GM13977 (cell line): Measurements from ENCODE around the gene PRMT7.

Experiments used
- DNase-seq: peaks from one replicate; pipeline ENCODE4 v3.0.0; 2012; ENCODE audit warnings: low spot score
- CTCF ChIP-seq: IDR thresholded peaks from 2 replicates; pipeline ENCODE4 v1.5.1; 2012; ENCODE audit warnings: mild to moderate bottlenecking, control low read depth; ENCODE audit not compliant: insufficient read depth; ENCODE audit errors: extremely low read depth, missing control alignments
- in situ Hi-C: fragments of 300-500 bp; cut with MboI; formaldehyde crosslinking; loops from one replicate; pipeline ENCODE4 v1.12.0; 2022; ENCODE audit warnings: low sequenced_read_pairs, low pct_unique_long_range_greater_than_20kb, mixed read lengths, inconsistent platforms; ENCODE audit not compliant: unreplicated experiment

The PRMT7 gene

GRCh38 chr16:68267612-68268405 is 43.0 kb upstream of the PRMT7 start:
- no peak for DNase-seq
- TF ChIP-seq CTCF: no peak
- in situ Hi-C loops: no loop called here

GRCh38 chr16:68269793-68270192 is 41.0 kb upstream of the PRMT7 start:
- in situ Hi-C loops: no loop called here
- no peak for TF ChIP-seq CTCF
- no peak for DNase-seq

GRCh38 chr16:68270353-68270752 is 40.5 kb upstream of the PRMT7 start:
- in situ Hi-C loops: no loop called here
- no peak for DNase-seq
- no peak for TF ChIP-seq CTCF

GRCh38 chr16:68272507-68273209 is 38.2 kb upstream of the PRMT7 start:
- in situ Hi-C loops: no loop called here
- DNase-seq: no peak

GRCh38 chr16:68273459-68273858 is 37.4 kb upstream of the PRMT7 start:
- in situ Hi-C loops: no loop called here
- DNase-seq: no peak
- TF ChIP-seq CTCF: no peak

More at GRCh38 chr16:68272507-68273209, 38.2 kb upstream of the PRMT7 start:
- TF ChIP-seq CTCF: no peak

- in situ Hi-C loops: no loop called here
- TF ChIP-seq CTCF: no peak
- DNase-seq: no peak
Observed at GRCh38 chr16:68273896-68274295, 36.9 kb upstream of the PRMT7 start.
